Prostate gland (tissue), 2 donors: ENCODE measurements around the gene USP8. TPM values are rescaled to one million over a fixed set of nuclear protein-coding genes. Genes with fewer than 3 reads are reported as not detected.

Experiments used
- DNase-seq: peaks from one replicate; pipeline ENCODE4 v3.0.0-alpha.2; 2019; ENCODE audit warnings: low spot score
- H3K27ac ChIP-seq, 2 donors: fragments of 200-600 bp; sonication (generic); 2 replicates each; pipeline ENCODE4 v1.5.1; 2017 to 2019
- H3K27me3 ChIP-seq: fragments of 200-600 bp; sonication (generic); replicated peaks from 2 replicates; pipeline ENCODE4 v1.5.1; 2019; ENCODE audit not compliant: insufficient read depth
- H3K36me3 ChIP-seq, 2 donors: fragments of 200-600 bp; sonication (generic); 1 replicate in 1 of 2; 2 replicates in 1 of 2; pipeline versions ENCODE4 v1.5.1 to v1.8.1; 2017 to 2019
- H3K4me1 ChIP-seq: fragments of 200-600 bp; sonication (generic); replicated peaks from 2 replicates; pipeline ENCODE4 v1.5.1; 2019
- H3K4me3 ChIP-seq, 2 donors: fragments of 200-600 bp; sonication (generic); 2 replicates each; pipeline ENCODE4 v1.5.1; 2017 to 2019
- H3K9me3 ChIP-seq: fragments of 200-600 bp; sonication (generic); 2 replicates; pipeline ENCODE4 v1.5.1; 2017
- POLR2A ChIP-seq: fragments of 450-650 bp; IDR thresholded peaks from one replicate; pipeline ENCODE4 v1.6.1; 2016; ENCODE audit warnings: antibody characterized with exemption, mild to moderate bottlenecking
- POLR2AphosphoS5 ChIP-seq: sonication (generic); formaldehyde crosslinking; IDR thresholded peaks from one replicate; pipeline ENCODE4 v1.6.1; 2017; ENCODE audit warnings: antibody characterized with exemption
- WGBS: methylation state at CpG from one replicate; pipeline ENCODE4 v1.1.5; 2018; 5-methylcytosine and 5-hydroxymethylcytosine counted together
- intact Hi-C: fragments of 100-400 bp; cut with DNase I; formaldehyde crosslinking; loops from one replicate; pipeline ENCODE4 v1.14.2; 2022
- total RNA-seq, 2 donors: library from RNA; depleted of rRNA; stranded (reverse); fragments of >200 nt; gene quantifications; one replicate each; pipeline ENCODE4 v1.1.0, GENCODE V29; 2016
- TF ChIP-seq, protein P1 (sequence below), 4 experiments: fragments of 200-600 bp in 2 of 4; fragments of 450-650 bp in 2 of 4; sonication (generic) in 2 of 4; IDR thresholded peaks; 1 replicate in 3 of 4; 2 replicates in 1 of 4; pipeline ENCODE4 v1.5.1; 2016 to 2019; ENCODE audit warnings: antibody characterized with exemption in 4 of 4, mild to moderate bottlenecking in 2 of 4, moderate library complexity in 2 of 4

The USP8 gene
- total RNA-seq, 2 donors from 2014 or later = 56.3 to 80.5 TPM

DNA sequence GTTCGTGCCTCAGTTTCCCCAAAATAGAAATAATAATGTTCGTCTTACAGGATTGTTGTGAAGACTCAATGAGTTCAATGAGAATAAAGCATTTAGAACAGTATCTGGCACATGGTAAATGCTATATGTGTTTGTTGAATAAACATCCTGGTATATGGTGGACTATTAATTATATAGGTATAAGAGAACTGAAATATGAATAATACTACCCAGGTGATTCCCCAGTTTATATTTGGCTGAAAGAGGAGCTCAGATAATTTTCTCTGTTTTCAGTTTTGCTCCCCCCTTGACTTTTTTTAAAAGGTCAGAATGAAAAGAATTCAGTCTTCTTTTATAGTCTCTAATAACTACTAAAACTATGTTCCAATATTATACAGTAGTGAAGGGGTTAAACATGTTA, 46.9 kb downstream of the USP8 start:
- no peak for DNase-seq
- Histone ChIP-seq H3K27ac (no peak overlapping the region), H3K36me3 (no peaks in the 10 kb centered on the region), H3K9me3 (no peaks in the 10 kb centered on the region), H3K4me3 (no peak overlapping the region), H3K27me3 (no peaks in the 10 kb centered on the region), H3K4me1 (no peaks in the 10 kb centered on the region)
- intact Hi-C loops = no loop called here
- WGBS = 97% methylated on average over 2 of the region's 2 CpGs
- TF ChIP-seq, protein P1, sequence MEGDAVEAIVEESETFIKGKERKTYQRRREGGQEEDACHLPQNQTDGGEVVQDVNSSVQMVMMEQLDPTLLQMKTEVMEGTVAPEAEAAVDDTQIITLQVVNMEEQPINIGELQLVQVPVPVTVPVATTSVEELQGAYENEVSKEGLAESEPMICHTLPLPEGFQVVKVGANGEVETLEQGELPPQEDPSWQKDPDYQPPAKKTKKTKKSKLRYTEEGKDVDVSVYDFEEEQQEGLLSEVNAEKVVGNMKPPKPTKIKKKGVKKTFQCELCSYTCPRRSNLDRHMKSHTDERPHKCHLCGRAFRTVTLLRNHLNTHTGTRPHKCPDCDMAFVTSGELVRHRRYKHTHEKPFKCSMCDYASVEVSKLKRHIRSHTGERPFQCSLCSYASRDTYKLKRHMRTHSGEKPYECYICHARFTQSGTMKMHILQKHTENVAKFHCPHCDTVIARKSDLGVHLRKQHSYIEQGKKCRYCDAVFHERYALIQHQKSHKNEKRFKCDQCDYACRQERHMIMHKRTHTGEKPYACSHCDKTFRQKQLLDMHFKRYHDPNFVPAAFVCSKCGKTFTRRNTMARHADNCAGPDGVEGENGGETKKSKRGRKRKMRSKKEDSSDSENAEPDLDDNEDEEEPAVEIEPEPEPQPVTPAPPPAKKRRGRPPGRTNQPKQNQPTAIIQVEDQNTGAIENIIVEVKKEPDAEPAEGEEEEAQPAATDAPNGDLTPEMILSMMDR (IDR thresholded peaks at IDR 0.05) = no peak
- TF ChIP-seq POLR2A (no peak), POLR2AphosphoS5 (no peak)

DNA sequence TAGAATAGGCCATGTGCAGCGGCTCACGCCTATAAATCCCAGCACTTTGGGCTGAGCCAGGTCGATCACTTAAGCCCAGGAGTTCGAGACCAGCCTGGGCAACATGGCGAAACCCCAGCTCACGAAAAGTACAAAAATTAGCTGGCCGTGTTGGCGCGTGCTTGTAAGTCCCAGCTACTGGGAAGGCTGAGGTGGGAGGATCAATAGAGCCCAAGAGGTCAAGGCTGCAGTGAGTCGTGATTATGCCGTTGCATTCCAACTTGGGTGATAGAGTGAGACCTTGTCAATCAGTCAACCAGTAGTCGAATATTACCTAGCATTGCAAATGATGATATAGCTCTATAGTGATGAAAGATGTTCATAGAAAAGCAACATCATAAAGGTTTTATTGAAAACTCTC, 51.9 kb downstream of the USP8 start:
- H3K4me3 ChIP-seq = no peak overlapping the region
- no peaks in the 10 kb centered on the region for H3K9me3 ChIP-seq
- H3K4me1 ChIP-seq = no peaks in the 10 kb centered on the region
- intact Hi-C loops = no loop called here
- WGBS = 95% methylated on average over 12 of the region's 12 CpGs
- no peaks in the 10 kb centered on the region for H3K36me3 ChIP-seq
- DNase-seq = no peak
- no peaks in the 10 kb centered on the region for H3K27me3 ChIP-seq
- H3K27ac ChIP-seq = no peak overlapping the region
- TF ChIP-seq POLR2A = no peak
- TF ChIP-seq POLR2AphosphoS5 = no peak
- TF ChIP-seq, protein P1 (IDR thresholded peaks at IDR 0.05) = no peak

DNA sequence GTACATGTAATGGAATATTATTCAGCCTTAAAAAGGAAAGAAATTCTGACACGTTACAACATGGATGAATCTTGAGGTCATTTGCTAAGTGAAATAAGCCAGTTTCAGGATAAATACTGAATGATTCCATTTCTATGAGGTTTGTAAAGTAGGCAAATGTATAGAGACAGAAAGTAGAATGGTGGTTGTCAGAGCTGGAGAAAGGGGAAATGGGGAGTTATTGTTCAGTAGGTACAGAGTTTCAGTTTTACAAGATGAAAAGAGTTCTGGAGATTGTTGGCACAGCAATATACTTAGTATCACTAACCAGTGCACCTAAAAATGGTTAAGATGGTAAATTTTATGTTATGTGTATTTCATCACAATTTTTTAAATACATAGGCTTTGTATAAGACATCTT, 60.6 kb downstream of the USP8 start:
- 98% methylated on average over 1 of the region's 1 CpG for WGBS
- no peaks in the 10 kb centered on the region for H3K36me3 ChIP-seq
- H3K4me3 ChIP-seq = no peak overlapping the region
- no peak for DNase-seq
- no peaks in the 10 kb centered on the region for H3K9me3 ChIP-seq
- TF ChIP-seq POLR2A (no peak), POLR2AphosphoS5 (no peak)
- TF ChIP-seq, protein P1 (IDR thresholded peaks at IDR 0.05) = no peak
- H3K4me1 ChIP-seq = no peaks in the 10 kb centered on the region
- H3K27ac ChIP-seq = no peak overlapping the region
- intact Hi-C loops = no loop called here
- H3K27me3 ChIP-seq = no peaks in the 10 kb centered on the region

DNA sequence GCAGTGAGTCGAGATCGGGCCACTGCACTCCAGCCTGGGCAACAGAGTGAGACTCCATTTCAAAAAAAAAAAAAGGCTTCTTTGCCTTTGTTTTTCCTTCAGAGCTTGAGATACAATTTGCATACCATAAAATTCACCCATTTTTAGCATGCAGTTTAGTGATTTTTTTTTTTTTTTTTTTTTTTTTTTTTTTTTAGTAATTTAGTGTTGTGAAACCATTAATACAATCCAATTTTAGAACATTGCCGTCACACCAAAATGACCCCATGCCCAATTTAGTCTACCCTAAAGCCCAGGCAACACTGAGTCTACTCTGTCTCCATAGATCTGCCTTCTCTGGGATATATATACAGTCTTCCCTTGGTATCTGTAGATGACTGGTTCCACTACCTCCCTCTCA, 61.2 kb downstream of the USP8 start:
- TF ChIP-seq, protein P1 (IDR thresholded peaks at IDR 0.05) = no peak
- TF ChIP-seq POLR2A (no peak), POLR2AphosphoS5 (no peak)
- Histone ChIP-seq H3K4me1 (no peaks in the 10 kb centered on the region), H3K9me3 (no peaks in the 10 kb centered on the region), H3K4me3 (no peak overlapping the region), H3K36me3 (no peaks in the 10 kb centered on the region), H3K27ac (no peak overlapping the region), H3K27me3 (no peaks in the 10 kb centered on the region)
- 97% methylated on average over 3 of the region's 3 CpGs for WGBS
- DNase-seq = no peak
- intact Hi-C loops = no loop called here

DNA sequence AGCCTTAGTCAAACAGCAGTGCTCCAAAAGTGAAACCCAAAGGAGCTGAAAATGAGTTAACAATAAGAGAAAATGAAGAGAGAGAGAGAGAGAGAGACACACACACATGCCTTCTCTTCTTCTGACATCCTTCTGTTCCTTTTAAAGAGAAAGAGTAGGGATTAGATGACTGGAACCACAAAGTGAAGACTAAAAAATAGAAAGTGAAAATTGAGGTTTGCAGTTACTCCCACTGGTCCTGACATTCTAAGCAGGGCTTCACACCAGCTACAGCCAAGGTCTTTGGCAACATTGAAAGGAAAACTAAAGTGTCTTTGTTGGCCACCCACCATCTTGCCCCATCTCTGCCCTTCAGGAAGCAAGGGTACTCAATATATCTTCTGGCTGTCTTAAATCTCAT, 63.1 kb downstream of the USP8 start:
- intact Hi-C loops = no loop called here
- Histone ChIP-seq H3K27ac (no peak overlapping the region), H3K27me3 (no peaks in the 10 kb centered on the region), H3K4me1 (no peaks in the 10 kb centered on the region), H3K4me3 (no peak overlapping the region), H3K9me3 (no peaks in the 10 kb centered on the region), H3K36me3 (no peaks in the 10 kb centered on the region)
- no peak for DNase-seq
- TF ChIP-seq POLR2AphosphoS5 = no peak
- TF ChIP-seq POLR2A = no peak
- TF ChIP-seq, protein P1 (IDR thresholded peaks at IDR 0.05) = no peak
